Measurements from ENCODE around the gene OPN1MW2. TPM values are rescaled to one million over a fixed set of nuclear protein-coding genes. Genes with fewer than 3 reads are reported as not detected.
"Not testable (repeated sequence)": the region's sequence is repeated elsewhere in the genome, so short reads cannot be mapped to it uniquely, and the experiment has no call there.

OPN1MW2 gene
- polyA plus RNA-seq, 2 of the 4 experiments (the other 2 are of a cell fraction): not detected

DNA sequence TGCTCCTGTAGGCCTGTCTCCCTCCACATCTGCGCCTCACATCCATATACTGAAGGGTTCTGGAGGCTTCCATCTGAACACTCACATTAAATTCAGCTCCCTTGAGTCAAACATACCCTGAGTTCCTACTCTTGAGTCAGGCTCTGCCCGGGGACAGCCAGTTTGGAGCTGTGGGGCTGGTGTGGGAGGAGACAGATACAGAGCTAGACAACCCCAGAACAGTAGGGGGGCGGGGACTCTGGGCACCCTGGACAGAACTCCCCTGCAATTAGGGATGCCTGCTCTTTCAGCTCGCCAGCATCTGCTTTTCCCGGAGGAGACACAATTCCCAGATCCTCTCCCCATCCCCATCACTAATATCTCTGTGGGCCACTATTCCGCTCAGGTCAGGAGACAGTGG lies 5.7 kb downstream of the OPN1MW2 start:
- DNase-seq (ENCODE audit: low read depth in 1 of 2, low spot score in 1 of 2); H3K9me3 ChIP-seq; POLR2A ChIA-PET; CTCF ChIA-PET; H3K4me3 ChIP-seq; H3K27ac ChIP-seq; H3K4me2 ChIP-seq; FAIRE-seq; ATAC-seq; H3K4me1 ChIP-seq: not testable (repeated sequence)
- WGBS (ENCODE audit: missing lambda C conversion rate): no CpG with 5 or more reads among the region's 6 CpGs

DNA sequence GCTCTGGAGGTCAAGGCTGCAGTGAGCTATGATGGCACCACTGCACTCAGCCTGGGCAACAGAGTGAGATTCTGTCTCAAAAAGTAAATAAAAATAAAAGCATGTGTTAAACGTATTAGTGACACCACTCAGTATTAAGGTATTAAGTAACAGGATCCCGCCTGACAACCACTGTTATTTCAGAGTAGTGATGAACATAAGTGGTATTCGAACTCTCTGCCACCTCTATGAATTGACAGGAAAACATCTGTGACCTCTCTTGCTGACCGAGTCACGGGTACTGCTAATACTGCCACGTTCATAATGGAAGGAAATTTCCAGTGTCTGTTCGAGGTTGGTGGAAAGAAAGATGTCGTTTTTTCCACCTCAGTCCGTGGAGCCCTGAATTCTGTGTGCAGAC lies 7.2 kb downstream of the OPN1MW2 start:
- H3K4me1 ChIP-seq; H3K4me3 ChIP-seq; H3K27ac ChIP-seq; H3K4me2 ChIP-seq; DNase-seq (ENCODE audit: low read depth in 1 of 2, low spot score in 1 of 2); POLR2A ChIA-PET; H3K9me3 ChIP-seq; ATAC-seq; CTCF ChIA-PET; FAIRE-seq: not testable (repeated sequence)
- whole genome bisulfite sequencing (ENCODE audit: missing lambda C conversion rate): no CpG with 5 or more reads among the region's 9 CpGs

DNA sequence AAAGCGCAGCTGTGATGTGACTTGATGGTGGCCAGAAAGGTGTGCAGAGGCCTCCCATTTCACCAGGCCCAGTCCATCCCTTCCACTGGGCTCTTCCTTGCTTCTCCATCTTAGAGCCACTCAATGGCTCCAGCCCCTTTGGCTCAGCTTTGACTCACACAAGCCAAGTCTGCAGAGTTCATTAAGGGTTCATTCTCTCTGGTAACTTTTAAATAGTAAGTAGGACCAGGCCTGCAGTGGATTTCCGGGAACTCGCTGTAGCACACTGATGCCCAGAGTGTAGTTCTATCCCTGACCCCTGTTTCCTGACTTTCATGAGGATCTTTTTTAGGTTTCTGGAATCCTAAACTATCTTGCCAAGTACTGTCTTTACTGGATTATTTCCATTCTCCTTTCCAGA lies 11.9 kb downstream of the OPN1MW2 start:
- H3K4me2 ChIP-seq; POLR2A ChIA-PET; ATAC-seq; H3K9me3 ChIP-seq; DNase-seq (ENCODE audit: low read depth in 1 of 2, low spot score in 1 of 2); FAIRE-seq; H3K4me1 ChIP-seq; CTCF ChIA-PET; H3K4me3 ChIP-seq; H3K27ac ChIP-seq: not testable (repeated sequence)
- no CpG with 5 or more reads among the region's 3 CpGs for WGBS (ENCODE audit: missing lambda C conversion rate)

DNA sequence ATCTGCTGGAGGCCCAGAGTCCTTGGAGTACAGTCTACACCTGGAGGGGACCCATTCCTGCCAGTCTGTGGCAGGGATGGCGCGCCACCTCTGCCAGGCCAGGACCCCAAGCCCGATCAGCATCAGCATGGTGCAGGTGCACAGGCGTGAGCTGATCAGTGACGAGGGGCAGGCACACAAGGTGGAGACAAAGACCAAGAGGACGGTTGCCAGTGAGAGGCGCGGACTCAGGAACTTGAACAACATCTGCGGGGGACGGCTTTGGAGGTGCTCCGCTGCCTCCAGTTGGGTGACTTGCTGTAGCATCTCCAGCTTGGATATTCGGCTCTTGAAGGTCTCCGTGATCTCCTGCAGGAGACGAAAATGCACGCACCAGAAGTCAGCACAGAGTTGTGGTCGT lies 14.1 kb downstream of the OPN1MW2 start:
- CTCF ChIA-PET; H3K9me3 ChIP-seq; H3K27ac ChIP-seq; H3K4me2 ChIP-seq; H3K4me1 ChIP-seq; ATAC-seq; DNase-seq (ENCODE audit: low read depth in 1 of 2, low spot score in 1 of 2); FAIRE-seq; H3K4me3 ChIP-seq; POLR2A ChIA-PET: not testable (repeated sequence)
- no CpG with 5 or more reads among the region's 16 CpGs for WGBS (ENCODE audit: missing lambda C conversion rate)

DNA sequence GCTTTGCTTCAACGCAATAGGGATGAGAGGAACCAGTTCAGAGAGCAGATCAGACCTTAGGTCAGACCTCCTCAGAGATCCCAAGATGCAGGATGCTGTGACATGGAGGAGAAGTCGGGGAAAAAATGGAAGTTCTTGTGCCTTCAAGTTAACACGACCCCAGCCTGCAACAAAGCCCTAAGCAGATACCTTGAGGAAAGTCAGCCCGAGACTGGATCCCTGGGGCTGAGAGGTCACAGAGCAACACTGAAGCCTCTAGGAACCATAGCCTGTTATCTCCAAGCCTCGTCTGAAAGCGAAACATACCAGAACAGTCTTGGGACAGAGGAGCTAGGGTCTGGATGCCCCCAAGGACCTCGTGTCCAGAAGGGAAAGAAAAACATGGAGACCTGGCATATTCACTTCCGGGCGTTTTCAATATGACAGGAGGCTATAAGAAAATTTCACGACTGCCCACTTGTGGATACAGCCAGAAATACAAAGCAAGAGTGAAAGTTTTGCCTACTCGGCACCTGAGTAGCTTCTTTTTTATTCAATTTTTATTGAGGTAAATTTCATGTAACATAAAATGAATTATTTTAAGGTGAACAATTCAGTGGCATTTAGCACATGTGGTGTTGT lies 19.5 kb downstream of the OPN1MW2 start:
- POLR2A ChIA-PET: interaction anchor here (0.7 kb wide), 1 partner anchor 937 kb away, joined by 7 read pairs; no protein-coding TSS in a partner anchor
- ATAC-seq: peak in 1 of 2 experiments; percentile 62; a peak in 3 of 6 replicates
- FAIRE-seq; H3K4me2 ChIP-seq; H3K27ac ChIP-seq; H3K9me3 ChIP-seq; H3K4me3 ChIP-seq; CTCF ChIA-PET; H3K4me1 ChIP-seq; DNase-seq (ENCODE audit: low read depth in 1 of 2, low spot score in 1 of 2): not testable (repeated sequence)
- 35% methylated on average over 9 of the region's 11 CpGs for WGBS (ENCODE audit: missing lambda C conversion rate)

DNA sequence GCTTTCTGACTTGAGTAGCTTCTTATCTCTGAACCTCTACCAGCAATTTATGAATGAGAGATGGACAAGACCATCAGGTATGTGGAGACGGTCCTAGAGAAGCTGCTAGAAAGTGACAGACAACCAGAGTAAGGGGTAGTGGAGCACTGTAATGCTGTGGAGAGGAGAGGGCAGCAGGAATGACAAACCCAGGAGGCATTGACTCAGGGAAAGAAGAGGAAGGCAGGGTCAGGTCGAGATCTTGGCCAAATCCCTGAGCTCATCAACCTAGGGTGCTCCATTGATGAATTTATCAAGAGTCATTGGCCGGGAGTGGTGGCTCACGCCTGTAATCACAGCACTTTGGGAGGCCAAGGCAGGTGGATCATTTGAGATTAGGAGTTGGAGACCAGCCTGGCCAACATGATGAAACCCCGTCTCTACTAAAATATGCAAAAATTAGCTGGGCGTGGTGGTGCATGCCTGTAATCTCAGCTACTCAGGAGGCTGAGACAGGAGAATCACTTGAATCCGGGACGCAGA lies 20.5 kb downstream of the OPN1MW2 start:
- H3K27ac ChIP-seq; DNase-seq (ENCODE audit: low read depth in 1 of 2, low spot score in 1 of 2); H3K4me2 ChIP-seq; H3K4me3 ChIP-seq; H3K9me3 ChIP-seq; H3K4me1 ChIP-seq; FAIRE-seq; ATAC-seq; POLR2A ChIA-PET: not testable (repeated sequence)
- WGBS (ENCODE audit: missing lambda C conversion rate): 61% methylated on average over 6 of the region's 8 CpGs
- CTCF ChIA-PET: interaction anchor here (0.6 kb wide), 1 partner anchor 63 kb away, joined by 3 read pairs; no protein-coding TSS in a partner anchor

DNA sequence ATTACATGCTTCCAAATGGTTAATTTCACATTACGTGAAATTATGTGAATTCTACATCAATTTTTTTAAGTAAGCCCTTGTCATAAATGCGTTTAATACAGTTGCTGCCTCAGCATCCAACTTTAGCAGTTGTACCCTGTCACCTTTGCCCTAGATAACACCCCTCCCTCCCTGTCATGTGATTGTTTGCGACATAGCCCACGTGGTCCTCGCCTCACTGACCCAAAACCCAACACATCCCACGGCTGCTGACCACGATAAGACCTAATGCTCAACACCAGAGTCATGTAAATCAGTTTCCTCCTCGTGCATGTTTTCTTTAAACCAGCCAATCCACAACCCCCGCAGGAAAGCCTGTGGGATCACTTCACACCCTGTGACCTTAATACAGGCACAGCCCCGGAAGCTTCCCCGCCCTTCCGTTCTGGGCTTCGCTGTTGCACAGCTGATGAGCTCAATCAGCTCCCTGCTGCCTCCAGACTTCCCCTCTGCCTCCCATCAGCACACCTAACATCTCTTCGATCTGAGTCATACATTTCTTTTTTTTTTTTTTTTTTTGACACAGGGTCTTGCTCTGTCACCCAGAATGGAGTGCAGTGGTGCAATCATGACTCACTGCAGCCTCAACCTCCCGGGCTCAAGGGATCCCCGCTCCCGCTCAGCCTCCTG lies 28.0 kb downstream of the OPN1MW2 start:
- POLR2A ChIA-PET; H3K4me1 ChIP-seq; H3K27ac ChIP-seq; H3K9me3 ChIP-seq; FAIRE-seq; H3K4me2 ChIP-seq; H3K4me3 ChIP-seq; DNase-seq (ENCODE audit: low read depth in 1 of 2, low spot score in 1 of 2); CTCF ChIA-PET: not testable (repeated sequence)
- 50% methylated on average over 1 of the region's 17 CpGs for WGBS (ENCODE audit: missing lambda C conversion rate)
- peak; percentile 75 to 78; a peak in 5 of 6 replicates for ATAC-seq

DNA sequence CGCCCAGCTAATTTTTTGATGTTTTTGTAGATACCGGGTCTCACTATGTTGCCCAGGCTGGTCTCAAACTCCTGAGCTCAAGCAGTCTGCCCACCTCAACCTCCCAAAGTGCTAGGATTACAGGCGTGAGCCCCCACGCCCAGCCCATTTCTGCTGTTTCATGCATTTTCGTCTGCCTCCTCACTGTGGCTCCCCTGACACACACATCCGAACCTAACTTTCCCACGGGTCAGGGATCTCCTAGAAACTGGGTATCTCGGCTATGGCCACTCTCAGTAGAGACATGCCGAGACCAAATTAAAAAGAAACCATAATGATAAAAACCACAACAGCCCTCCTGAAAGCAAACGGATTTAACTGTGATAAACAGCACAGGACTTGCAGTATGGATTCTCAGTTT lies 28.5 kb downstream of the OPN1MW2 start:
- H3K9me3 ChIP-seq; ATAC-seq; H3K4me3 ChIP-seq; DNase-seq (ENCODE audit: low read depth in 1 of 2, low spot score in 1 of 2); FAIRE-seq; H3K4me1 ChIP-seq; H3K4me2 ChIP-seq; H3K27ac ChIP-seq; POLR2A ChIA-PET; CTCF ChIA-PET: not testable (repeated sequence)
- no CpG with 5 or more reads among the region's 10 CpGs for WGBS (ENCODE audit: missing lambda C conversion rate)

DNA sequence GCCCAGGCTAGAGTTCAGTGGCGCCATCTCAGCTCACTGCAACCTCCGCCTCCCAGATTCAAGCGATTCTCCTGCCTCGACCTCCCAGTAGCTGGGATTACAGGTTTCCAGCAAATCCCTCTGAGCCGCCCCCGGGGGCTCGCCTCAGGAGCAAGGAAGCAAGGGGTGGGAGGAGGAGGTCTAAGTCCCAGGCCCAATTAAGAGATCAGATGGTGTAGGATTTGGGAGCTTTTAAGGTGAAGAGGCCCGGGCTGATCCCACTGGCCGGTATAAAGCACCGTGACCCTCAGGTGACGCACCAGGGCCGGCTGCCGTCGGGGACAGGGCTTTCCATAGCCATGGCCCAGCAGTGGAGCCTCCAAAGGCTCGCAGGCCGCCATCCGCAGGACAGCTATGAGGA lies 37.7 kb downstream of the OPN1MW2 start, which contains the start of gene OPN1MW3:
OPN1MW3 (plus strand) TSS at position 301 of the 400 bp plus-strand sequence; CDS start at position 339, 38 bp downstream.
- DNase-seq (ENCODE audit: low read depth in 1 of 2, low spot score in 1 of 2); H3K4me3 ChIP-seq; ATAC-seq; CTCF ChIA-PET; FAIRE-seq; H3K4me2 ChIP-seq; H3K27ac ChIP-seq; POLR2A ChIA-PET; H3K4me1 ChIP-seq; H3K9me3 ChIP-seq: not testable (repeated sequence)
- WGBS (ENCODE audit: missing lambda C conversion rate): no CpG with 5 or more reads among the region's 17 CpGs

DNA sequence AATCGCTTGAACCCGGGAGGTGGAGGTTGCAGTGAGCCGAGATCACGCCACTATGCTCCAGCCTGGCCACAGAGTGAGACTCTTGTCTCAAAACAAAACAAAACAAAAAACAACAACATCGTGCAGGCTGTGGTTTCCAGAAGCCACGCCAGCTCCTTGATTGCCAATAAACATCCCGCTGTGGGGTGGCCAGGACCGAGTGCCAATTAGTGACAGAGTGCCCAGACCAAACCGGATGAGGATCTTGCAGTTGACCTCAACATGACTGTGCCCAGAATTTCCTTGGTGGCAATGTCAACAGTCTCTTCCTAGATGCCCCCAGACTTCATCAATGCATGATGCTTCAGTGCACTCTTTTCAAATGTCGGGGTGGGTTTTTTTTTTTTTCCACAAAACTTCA lies 39.2 kb downstream of the OPN1MW2 start:
- POLR2A ChIA-PET; H3K4me2 ChIP-seq; H3K4me1 ChIP-seq; H3K27ac ChIP-seq; ATAC-seq; H3K9me3 ChIP-seq; CTCF ChIA-PET; FAIRE-seq; DNase-seq (ENCODE audit: low read depth in 1 of 2, low spot score in 1 of 2); H3K4me3 ChIP-seq: not testable (repeated sequence)
- no CpG with 5 or more reads among the region's 10 CpGs for WGBS (ENCODE audit: missing lambda C conversion rate)

DNA sequence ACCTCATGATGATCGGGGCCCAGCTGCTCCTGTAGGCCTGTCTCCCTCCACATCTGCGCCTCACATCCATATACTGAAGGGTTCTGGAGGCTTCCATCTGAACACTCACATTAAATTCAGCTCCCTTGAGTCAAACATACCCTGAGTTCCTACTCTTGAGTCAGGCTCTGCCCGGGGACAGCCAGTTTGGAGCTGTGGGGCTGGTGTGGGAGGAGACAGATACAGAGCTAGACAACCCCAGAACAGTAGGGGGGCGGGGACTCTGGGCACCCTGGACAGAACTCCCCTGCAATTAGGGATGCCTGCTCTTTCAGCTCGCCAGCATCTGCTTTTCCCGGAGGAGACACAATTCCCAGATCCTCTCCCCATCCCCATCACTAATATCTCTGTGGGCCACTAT lies 43.5 kb downstream of the OPN1MW2 start:
- POLR2A ChIA-PET; DNase-seq (ENCODE audit: low read depth in 1 of 2, low spot score in 1 of 2); H3K9me3 ChIP-seq; H3K4me3 ChIP-seq; ATAC-seq; H3K4me1 ChIP-seq; H3K4me2 ChIP-seq; CTCF ChIA-PET; H3K27ac ChIP-seq; FAIRE-seq: not testable (repeated sequence)
- no CpG with 5 or more reads among the region's 6 CpGs for WGBS (ENCODE audit: missing lambda C conversion rate)

Measured in A549 (cell line).